ENCODE results near the gene TXNDC12. TPM values are rescaled to one million over a fixed set of nuclear protein-coding genes. Genes with fewer than 3 reads are reported as not detected.

TXNDC12 gene
- total and polyA plus RNA-seq, 2 donors (not counting 1 experiment from before 2014, with no cell fraction given): 12.6 to 38.9 TPM

DNA sequence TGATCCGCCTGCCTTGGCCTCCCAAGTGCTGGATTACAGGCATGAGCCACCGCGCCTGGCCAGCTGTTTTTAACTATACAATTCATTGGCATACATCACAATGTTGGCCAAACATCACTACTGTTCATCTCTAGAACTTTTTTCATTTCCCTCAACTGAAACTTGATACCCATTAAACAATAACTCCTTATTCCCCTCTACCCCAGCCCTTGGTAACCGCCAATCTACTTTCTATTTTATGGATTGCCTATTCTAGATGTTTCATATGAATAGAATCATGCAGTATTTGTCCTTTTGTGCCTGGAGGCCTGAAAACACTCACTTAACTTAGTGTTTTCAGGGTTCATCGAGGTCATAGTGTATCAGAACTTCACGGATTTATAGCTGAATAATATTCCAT is 17.3 kb upstream of the TXNDC12 start:
- Histone ChIP-seq H3K79me2 (ENCODE audit: control insufficient read depth, insufficient read depth, low read length) (peaks cover 80% of the 10 kb centered on the region), H3K4me3 (ENCODE audit: control extremely low read depth in 1 of 5, extremely low read depth in 1 of 5, insufficient read depth in 1 of 5, low read depth in 2 of 5, low read length in 4 of 5) (no peak overlapping the region), H3K4me1 (ENCODE audit: control insufficient read depth in 2 of 2, insufficient read depth in 2 of 2, low read length in 2 of 2) (peaks cover 0 to 4% of the 10 kb centered on the region in 2 donors), H3K27ac (ENCODE audit: low read length in 2 of 2) (no peak overlapping the region), H3K36me3 (replicated peaks in 1 of 2; ENCODE audit: control extremely low read depth in 1 of 2, control insufficient read depth in 1 of 2, extremely low read depth in 1 of 2, insufficient read depth in 2 of 2, low read length in 1 of 2) (peaks cover 6 to 35% of the 10 kb centered on the region in 2 experiments), H2AFZ (ENCODE audit: insufficient read depth, low read depth, low read length, poor library complexity, severe bottlenecking) (no peak overlapping the region), H4K20me1 (ENCODE audit: control insufficient read depth, insufficient read depth, low read length, poor library complexity, severe bottlenecking) (peaks cover 45% of the 10 kb centered on the region), H3K9ac (ENCODE audit: low read length) (no peak overlapping the region), H3K4me2 (replicated peaks; ENCODE audit: low read depth, low read length, poor library complexity, severe bottlenecking) (no peak overlapping the region), H3K9me3 (ENCODE audit: control extremely low read depth in 1 of 3, control insufficient read depth in 2 of 3, insufficient read depth in 1 of 3, low read length in 2 of 3) (no peaks in the 10 kb centered on the region), H3K27me3 (replicated peaks in 1 of 4; ENCODE audit: control extremely low read depth in 1 of 4, control insufficient read depth in 3 of 4, insufficient read depth in 4 of 4, low read length in 3 of 4) (no peaks in the 10 kb centered on the region)
- H3K9me3 Mint-ChIP-seq (ENCODE audit: insufficient read depth): no peaks in the 10 kb centered on the region
- no peak overlapping the region for H3K27ac Mint-ChIP-seq
- 100% methylated on average over 3 of the region's 6 CpGs for WGBS (ENCODE audit: insufficient coverage)
- ATAC-seq (ENCODE audit: low read depth): no peak
- H3K27me3 Mint-ChIP-seq: no peaks in the 10 kb centered on the region
- DNase-seq: no peak
- POLR2A ChIA-PET: no interaction called here
- intact Hi-C loops (cut with micrococcal nuclease): no loop called here
- CTCF ChIA-PET: interaction anchor here (1.1 kb wide), 1 partner anchor 13 kb away, joined by 4 read pairs; no protein-coding TSS in a partner anchor
- TF ChIP-seq EZH2 (IDR thresholded peaks at IDR 0.05; ENCODE audit: borderline replicate concordance, insufficient read depth, low read depth, low read length, poor library complexity, severe bottlenecking): no peak
- TF ChIP-seq CTCF (IDR thresholded peaks at IDR 0.05): no peak
- peaks cover 22% of the 10 kb centered on the region for H3K4me1 Mint-ChIP-seq
- H3K4me3 Mint-ChIP-seq: no peak overlapping the region

DNA sequence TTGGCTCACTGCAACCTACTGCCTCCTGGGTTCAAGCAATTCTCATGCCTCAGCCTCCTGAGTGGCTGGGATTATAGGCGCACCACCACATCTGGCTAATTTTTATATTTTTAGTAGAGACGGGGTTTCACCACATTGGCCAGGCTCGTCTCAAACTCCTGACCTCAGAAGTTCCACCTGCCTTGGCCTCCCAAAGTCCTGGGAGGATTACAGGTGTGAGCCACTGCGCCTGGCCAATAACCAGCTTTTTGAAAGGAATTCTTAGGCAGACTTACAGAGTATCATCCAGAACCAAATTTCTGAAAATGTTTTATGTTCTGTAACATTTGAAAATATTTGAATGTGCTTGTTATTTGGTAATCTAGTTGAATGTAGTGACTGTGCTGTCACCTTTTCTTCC is 15.7 kb upstream of the TXNDC12 start:
- ChIA-PET POLR2A (no interaction called here), CTCF (interaction anchor here (0.6 kb wide), 1 partner anchor 214 kb away, joined by 3 read pairs; no protein-coding TSS in a partner anchor)
- H4K20me1 ChIP-seq (ENCODE audit: control insufficient read depth, insufficient read depth, low read length, poor library complexity, severe bottlenecking): peaks cover 43% of the 10 kb centered on the region
- H3K27me3 Mint-ChIP-seq: no peaks in the 10 kb centered on the region
- H3K4me1 ChIP-seq (ENCODE audit: control insufficient read depth in 2 of 2, insufficient read depth in 2 of 2, low read length in 2 of 2): peaks cover 0 to 4% of the 10 kb centered on the region in 2 donors
- no peaks in the 10 kb centered on the region for H3K27me3 ChIP-seq (replicated peaks in 1 of 4; ENCODE audit: control extremely low read depth in 1 of 4, control insufficient read depth in 3 of 4, insufficient read depth in 4 of 4, low read length in 3 of 4)
- WGBS (ENCODE audit: insufficient coverage): 86% methylated on average over 2 of the region's 4 CpGs
- DNase-seq: no peak
- no peak overlapping the region for H3K4me2 ChIP-seq (replicated peaks; ENCODE audit: low read depth, low read length, poor library complexity, severe bottlenecking)
- peaks cover 8 to 40% of the 10 kb centered on the region in 2 experiments for H3K36me3 ChIP-seq (replicated peaks in 1 of 2; ENCODE audit: control extremely low read depth in 1 of 2, control insufficient read depth in 1 of 2, extremely low read depth in 1 of 2, insufficient read depth in 2 of 2, low read length in 1 of 2)
- H3K9me3 Mint-ChIP-seq (ENCODE audit: insufficient read depth): no peaks in the 10 kb centered on the region
- H3K4me1 Mint-ChIP-seq: peaks cover 22% of the 10 kb centered on the region
- TF ChIP-seq CTCF (IDR thresholded peaks at IDR 0.05): no peak
- no peak for TF ChIP-seq EZH2 (IDR thresholded peaks at IDR 0.05; ENCODE audit: borderline replicate concordance, insufficient read depth, low read depth, low read length, poor library complexity, severe bottlenecking)
- H3K9ac ChIP-seq (ENCODE audit: low read length): no peak overlapping the region
- no peak overlapping the region for H3K27ac ChIP-seq (ENCODE audit: low read length in 2 of 2)
- no peak overlapping the region for H3K27ac Mint-ChIP-seq
- intact Hi-C loops (cut with micrococcal nuclease): no loop called here
- H3K4me3 Mint-ChIP-seq: no peak overlapping the region
- H2AFZ ChIP-seq (ENCODE audit: insufficient read depth, low read depth, low read length, poor library complexity, severe bottlenecking): no peak overlapping the region
- no peaks in the 10 kb centered on the region for H3K9me3 ChIP-seq (ENCODE audit: control extremely low read depth in 1 of 3, control insufficient read depth in 2 of 3, insufficient read depth in 1 of 3, low read length in 2 of 3)
- H3K79me2 ChIP-seq (ENCODE audit: control insufficient read depth, insufficient read depth, low read length): peaks cover 79% of the 10 kb centered on the region
- no peak for ATAC-seq (ENCODE audit: low read depth)
- H3K4me3 ChIP-seq (ENCODE audit: control extremely low read depth in 1 of 5, extremely low read depth in 1 of 5, insufficient read depth in 1 of 5, low read depth in 2 of 5, low read length in 4 of 5): no peak overlapping the region

Measured in B cell (primary cell).